SK-N-SH treated with all-trans-retinoic acid at 6 μM for 48 hours (cell line): ENCODE data around the gene RALGPS1.

Source experiments
- ATAC-seq: fragments of 200-7000 bp; cut with Tn5 transposase; 3 replicates; pipeline ENCODE4 v1.9.1; 2020; ENCODE audit warnings: mild to moderate bottlenecking, moderate library complexity
- ARNTL ChIP-seq: fragments of 450-650 bp; formaldehyde crosslinking; IDR thresholded peaks from 2 replicates; pipeline ENCODE4 v1.5.0; 2020; ENCODE audit warnings: low read depth, mild to moderate bottlenecking, moderate library complexity, borderline replicate concordance
- BACH2 ChIP-seq: fragments of 250-450 bp; sonication (Bioruptor Pico); IDR thresholded peaks from 2 replicates; pipeline ENCODE4 v1.9.0; 2021; ENCODE audit warnings: mild to moderate bottlenecking, borderline replicate concordance
- CREB5 ChIP-seq: fragments of 250-450 bp; sonication (Bioruptor Pico); IDR thresholded peaks from 2 replicates; pipeline ENCODE4 v1.5.1; 2020; ENCODE audit warnings: low read depth, mild to moderate bottlenecking, moderate library complexity
- CSDC2 ChIP-seq: fragments of 250-450 bp; sonication (Bioruptor Pico); IDR thresholded peaks from 2 replicates; pipeline ENCODE4 v1.5.0; 2020; ENCODE audit warnings: mild to moderate bottlenecking, moderate library complexity
- ESRRG ChIP-seq: fragments of 250-450 bp; sonication (Bioruptor Pico); IDR thresholded peaks from 2 replicates; pipeline ENCODE4 v1.6.1; 2021; ENCODE audit warnings: mild to moderate bottlenecking
- GLIS3 ChIP-seq: fragments of 250-450 bp; sonication (Bioruptor Pico); IDR thresholded peaks from 2 replicates; pipeline ENCODE4 v1.5.0; 2020; ENCODE audit warnings: mild to moderate bottlenecking, moderate library complexity
- ISL1 ChIP-seq: fragments of 250-450 bp; sonication (Bioruptor Pico); IDR thresholded peaks from 2 replicates; pipeline ENCODE4 v2.1.2; 2022; ENCODE audit warnings: mild to moderate bottlenecking, moderate library complexity
- OSR1 ChIP-seq: fragments of 250-450 bp; sonication (Bioruptor Pico); IDR thresholded peaks from 2 replicates; pipeline ENCODE4 v1.8.0; 2022; ENCODE audit warnings: moderate library complexity, mild to moderate bottlenecking, inconsistent platforms
- PATZ1 ChIP-seq: fragments of 250-450 bp; sonication (Bioruptor Pico); IDR thresholded peaks from 2 replicates; pipeline ENCODE4 v1.8.0; 2020; ENCODE audit warnings: mild to moderate bottlenecking, moderate library complexity, borderline replicate concordance
- POU6F1 ChIP-seq: fragments of 250-450 bp; sonication (Bioruptor Pico); IDR thresholded peaks from 2 replicates; pipeline ENCODE4 v1.8.0; 2021; ENCODE audit warnings: low read depth, mild to moderate bottlenecking, moderate library complexity, borderline replicate concordance
- PPARA ChIP-seq: fragments of 250-450 bp; sonication (Bioruptor Pico); IDR thresholded peaks from 2 replicates; pipeline ENCODE4 v1.5.0; 2020; ENCODE audit warnings: mild to moderate bottlenecking, borderline replicate concordance
- RARB ChIP-seq: fragments of 250-450 bp; sonication (Bioruptor Pico); IDR thresholded peaks from 2 replicates; pipeline ENCODE4 v1.8.0; 2021; ENCODE audit warnings: mild to moderate bottlenecking, moderate library complexity
- SNAI2 ChIP-seq: fragments of 250-450 bp; sonication (Bioruptor Pico); IDR thresholded peaks from 2 replicates; pipeline ENCODE4 v1.5.0; 2020; ENCODE audit warnings: mild to moderate bottlenecking, moderate library complexity
- TCF4 ChIP-seq: fragments of 250-450 bp; sonication (Bioruptor Pico); IDR thresholded peaks from 2 replicates; pipeline ENCODE4 v1.8.0; 2021; ENCODE audit warnings: mild to moderate bottlenecking, moderate library complexity, borderline replicate concordance
- TOX ChIP-seq: fragments of 250-450 bp; sonication (Bioruptor Pico); IDR thresholded peaks from 2 replicates; pipeline ENCODE4 v1.8.0; 2021; ENCODE audit warnings: mild to moderate bottlenecking, moderate library complexity, borderline replicate concordance
- TSHZ2 ChIP-seq: fragments of 250-450 bp; sonication (Bioruptor Pico); IDR thresholded peaks from 2 replicates; pipeline ENCODE4 v1.5.0; 2020; ENCODE audit warnings: mild to moderate bottlenecking, moderate library complexity
- ZC3H10 ChIP-seq: fragments of 250-450 bp; sonication (Bioruptor Pico); IDR thresholded peaks from 2 replicates; pipeline ENCODE4 v1.5.1; 2021; ENCODE audit warnings: mild to moderate bottlenecking, moderate library complexity
- ZFP3 ChIP-seq: fragments of 250-450 bp; sonication (Bioruptor Pico); IDR thresholded peaks from 2 replicates; pipeline ENCODE4 v1.5.0; 2020; ENCODE audit warnings: mild to moderate bottlenecking, moderate library complexity
- ZFP30 ChIP-seq: fragments of 450-650 bp; formaldehyde crosslinking; IDR thresholded peaks from 2 replicates; pipeline ENCODE4 v1.5.0; 2022; ENCODE audit warnings: mild to moderate bottlenecking, moderate library complexity
- ZNF565 ChIP-seq: fragments of 450-650 bp; formaldehyde crosslinking; conservative IDR thresholded peaks from 2 replicates; pipeline ENCODE4 v1.5.0; 2020; ENCODE audit warnings: low read depth, mild to moderate bottlenecking, moderate library complexity
- ZNF70 ChIP-seq: fragments of 450-650 bp; formaldehyde crosslinking; IDR thresholded peaks from 2 replicates; pipeline ENCODE4 v1.5.0; 2020; ENCODE audit warnings: mild to moderate bottlenecking, moderate library complexity
- ZNF8 ChIP-seq: fragments of 450-650 bp; formaldehyde crosslinking; IDR thresholded peaks from 2 replicates; pipeline ENCODE4 v1.5.0; 2020; ENCODE audit warnings: mild to moderate bottlenecking, moderate library complexity

RALGPS1 gene

GRCh38 chr9:127183814-127184582, 269.4 kb downstream of the RALGPS1 start:
- ATAC-seq, result no peak
- TF ChIP-seq ZNF70 (CRISPR knock-in tag) (no peak), ZNF565 (CRISPR knock-in tag) (no peak), ARNTL (no peak), ZFP30 (CRISPR knock-in tag) (no peak), GLIS3 (CRISPR knock-in tag) (no peak), RARB (CRISPR knock-in tag) (no peak), BACH2 (no peak), ISL1 (CRISPR knock-in tag) (no peak), ZFP3 (CRISPR knock-in tag) (no peak), CSDC2 (CRISPR knock-in tag) (no peak), POU6F1 (CRISPR knock-in tag) (no peak), ZNF8 (CRISPR knock-in tag) (no peak), PATZ1 (CRISPR knock-in tag) (no peak), OSR1 (CRISPR knock-in tag) (no peak)
- TF ChIP-seq, all 23 proteins: peak for 0

- ATAC-seq, result no peak
Measured at GRCh38 chr9:127184641-127185040, 270.1 kb downstream of the RALGPS1 start.

More at GRCh38 chr9:127184641-127185040, 270.1 kb downstream of the RALGPS1 start:
- TF ChIP-seq ISL1 (CRISPR knock-in tag) (no peak), OSR1 (CRISPR knock-in tag) (no peak), TOX (no peak), CREB5 (CRISPR knock-in tag) (no peak), ZC3H10 (CRISPR knock-in tag) (no peak), ZFP3 (CRISPR knock-in tag) (no peak), RARB (CRISPR knock-in tag) (no peak), GLIS3 (CRISPR knock-in tag) (no peak), POU6F1 (CRISPR knock-in tag) (no peak), CSDC2 (CRISPR knock-in tag) (no peak), ESRRG (CRISPR knock-in tag) (no peak), TSHZ2 (CRISPR knock-in tag) (no peak), ZFP30 (CRISPR knock-in tag) (no peak), TCF4 (CRISPR knock-in tag) (no peak), PPARA (CRISPR knock-in tag) (no peak), SNAI2 (CRISPR knock-in tag) (no peak), ZNF565 (CRISPR knock-in tag) (no peak), ZNF70 (CRISPR knock-in tag) (no peak)
